ENCODE data around the gene GRHL1. TPM values are rescaled to one million over a fixed set of nuclear protein-coding genes. Genes with fewer than 3 reads are reported as not detected.

Gene GRHL1
- total RNA-seq, 1 donor from 2014 or later = 0.53 TPM

DNA sequence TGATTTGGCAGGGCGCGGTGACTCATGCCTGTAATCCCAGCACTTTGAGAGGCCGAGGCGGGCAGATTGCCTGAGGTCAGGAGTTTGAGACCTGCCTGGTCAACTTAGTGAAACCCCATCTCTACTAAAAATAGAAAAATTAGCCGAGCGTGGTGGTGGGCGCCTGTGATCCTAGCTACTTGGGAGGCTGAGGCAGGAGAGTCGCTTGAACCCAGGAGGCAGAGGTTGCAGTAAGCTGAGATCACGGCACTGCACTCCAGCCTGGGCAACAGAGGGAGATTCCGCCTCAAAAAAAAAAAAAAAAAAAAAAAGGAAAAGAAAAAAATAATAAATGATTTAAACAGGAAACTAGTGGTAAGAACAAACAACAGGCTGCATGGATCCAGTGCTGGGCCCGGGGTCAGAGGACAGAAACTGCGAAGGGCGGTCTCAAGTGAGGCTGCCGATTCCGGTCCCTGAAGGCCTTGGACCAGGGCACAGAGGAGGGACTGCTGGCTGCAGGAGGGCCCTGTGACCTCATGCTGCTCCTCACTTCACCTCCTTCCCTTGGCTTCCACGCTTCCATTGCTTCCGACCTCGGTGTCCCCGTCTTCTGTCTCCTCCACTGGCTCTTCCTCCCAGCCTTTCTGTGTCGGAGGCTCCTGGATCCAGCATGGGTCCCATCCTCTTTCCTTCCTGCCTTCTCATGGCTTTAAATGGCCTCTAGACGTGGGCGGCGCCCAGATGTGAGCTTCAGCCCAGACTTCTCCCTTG is 2.1 kb upstream of the GRHL1 start:
- no peak for DNase-seq (ENCODE audit: low read depth, low spot score)

DNA sequence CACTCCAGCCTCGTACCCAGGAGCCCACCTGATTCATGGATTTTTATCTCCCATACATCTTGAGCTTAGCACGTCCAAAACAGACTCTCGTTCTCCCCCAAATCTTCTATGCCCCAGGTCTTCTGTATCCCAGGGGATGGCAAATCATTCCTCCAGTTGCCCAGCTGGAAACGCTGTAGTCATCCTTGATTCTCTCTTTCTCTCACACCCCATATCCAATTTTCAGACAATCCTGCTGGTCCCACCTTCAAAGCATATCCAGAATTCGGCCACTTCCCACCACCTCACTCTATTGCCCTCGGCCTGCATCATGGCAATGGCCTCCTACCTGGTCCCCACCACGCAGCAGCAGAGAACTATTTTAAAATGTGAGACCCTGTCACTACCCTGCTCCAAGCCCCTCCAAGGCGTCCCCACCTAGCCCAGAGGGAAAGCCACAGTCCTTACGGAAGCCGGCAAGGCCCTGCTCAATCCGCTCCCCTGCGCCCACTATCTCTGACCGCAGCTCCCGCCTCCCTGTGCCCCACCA is 1.4 kb upstream of the GRHL1 start:
- DNase-seq (ENCODE audit: low read depth, low spot score) = no peak

DNA sequence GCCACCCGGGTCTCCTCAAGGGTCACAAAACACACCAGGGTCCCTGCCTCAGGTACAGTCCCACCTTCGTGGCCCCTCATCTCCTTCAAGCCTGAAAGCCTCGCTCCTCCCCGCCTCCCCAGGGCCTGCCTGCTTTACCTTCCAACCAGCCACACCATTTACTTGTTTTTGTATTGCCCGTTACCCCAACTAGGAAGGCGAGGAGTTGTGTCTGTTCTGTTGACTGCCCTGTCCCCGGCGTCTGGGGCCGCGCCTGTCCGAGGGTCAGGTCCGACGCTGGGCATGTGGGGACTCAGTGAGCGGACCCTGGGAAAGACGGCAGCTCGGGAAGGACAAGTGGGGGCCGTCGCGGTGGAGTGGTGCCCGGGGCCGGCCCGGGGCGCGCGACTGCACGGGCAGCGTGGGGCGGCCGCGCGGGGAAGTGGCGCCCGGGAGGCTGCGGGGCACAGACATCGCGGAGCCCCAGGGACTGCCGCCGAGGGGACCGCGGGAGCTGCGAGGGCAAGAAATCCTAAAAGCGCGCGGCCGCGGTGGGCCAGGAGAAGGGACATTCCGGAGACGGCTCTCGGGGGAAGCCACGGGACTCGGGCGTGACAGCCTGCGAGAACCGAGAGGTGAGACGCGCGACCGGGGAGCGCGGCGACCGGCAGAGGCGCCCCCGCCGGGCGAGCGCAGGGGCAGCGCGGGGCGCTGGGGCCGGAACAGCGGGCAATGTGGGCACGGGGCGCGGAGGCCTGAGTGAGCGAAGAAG is 797 bp upstream of the GRHL1 start:
- no peak for DNase-seq (ENCODE audit: low read depth, low spot score)

DNA sequence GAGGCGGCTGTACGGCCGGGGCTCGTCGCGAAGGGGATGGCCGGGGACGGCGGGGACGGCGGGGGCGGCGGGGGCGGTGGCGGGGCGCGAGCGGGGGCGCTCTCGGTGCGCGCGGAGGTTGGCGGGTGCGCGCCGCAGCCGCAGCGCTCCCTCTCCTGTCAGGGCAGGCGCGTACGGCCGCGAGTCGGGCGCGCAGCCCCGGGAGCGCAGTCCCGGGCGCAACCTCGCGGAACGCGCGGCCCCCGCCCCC is 296 bp upstream of the GRHL1 start:
- DNase-seq (ENCODE audit: low read depth, low spot score) = no peak

DNA sequence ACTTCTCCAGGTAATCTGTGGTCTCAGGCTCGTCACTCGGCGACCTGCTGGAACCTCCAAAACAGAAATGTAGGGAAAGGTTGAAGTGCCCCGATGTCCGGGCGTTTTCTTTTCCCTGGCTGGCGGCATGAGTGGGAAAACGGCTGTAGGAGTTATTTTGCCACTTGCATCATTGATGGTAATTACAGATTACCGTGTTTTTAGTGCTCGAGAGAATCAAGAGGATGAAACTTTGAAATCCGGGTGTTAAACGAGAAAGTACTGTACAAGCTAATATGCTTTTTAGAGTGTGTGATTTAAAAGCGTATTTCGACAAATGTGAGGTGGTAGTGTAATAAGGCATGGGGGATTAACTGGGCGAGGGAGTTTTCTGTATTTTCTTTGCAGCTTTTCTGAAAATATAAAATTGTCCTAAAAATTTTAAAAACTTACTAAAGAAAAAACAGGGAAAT is 819 bp downstream of the GRHL1 start:
- DNase-seq (ENCODE audit: low read depth, low spot score) = no peak

DNA sequence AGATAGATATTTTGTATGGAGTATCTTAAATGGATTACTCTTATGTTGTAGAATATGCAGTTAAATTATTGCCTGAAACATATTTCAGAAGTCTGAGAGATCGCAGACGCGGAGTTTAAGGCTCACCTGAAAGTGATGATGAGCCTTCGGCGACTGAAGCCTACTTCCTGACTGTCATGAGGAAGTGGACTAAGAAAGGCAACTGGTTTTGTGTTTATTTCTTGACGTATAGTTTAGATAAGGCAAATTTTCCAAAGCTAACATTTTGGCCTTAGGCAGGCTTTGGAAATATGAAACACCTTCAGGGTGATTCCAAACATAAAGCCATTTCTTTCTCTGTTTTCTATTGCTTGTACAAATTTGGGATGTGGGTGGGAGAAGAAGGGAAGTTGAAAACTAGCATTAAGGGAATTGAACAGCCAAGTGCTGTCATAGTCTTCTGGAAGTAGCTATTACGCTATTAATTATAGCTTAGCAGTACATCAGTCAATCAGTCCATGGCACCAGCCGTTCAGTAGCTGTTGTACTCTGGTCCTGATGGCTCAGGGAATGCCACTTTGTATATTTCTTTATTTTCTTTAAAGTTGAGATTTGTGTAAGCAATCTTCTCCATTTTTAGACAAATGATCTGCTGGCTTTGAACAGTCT is 1.5 kb downstream of the GRHL1 start:
- DNase-seq (ENCODE audit: low read depth, low spot score) = no peak

DNA sequence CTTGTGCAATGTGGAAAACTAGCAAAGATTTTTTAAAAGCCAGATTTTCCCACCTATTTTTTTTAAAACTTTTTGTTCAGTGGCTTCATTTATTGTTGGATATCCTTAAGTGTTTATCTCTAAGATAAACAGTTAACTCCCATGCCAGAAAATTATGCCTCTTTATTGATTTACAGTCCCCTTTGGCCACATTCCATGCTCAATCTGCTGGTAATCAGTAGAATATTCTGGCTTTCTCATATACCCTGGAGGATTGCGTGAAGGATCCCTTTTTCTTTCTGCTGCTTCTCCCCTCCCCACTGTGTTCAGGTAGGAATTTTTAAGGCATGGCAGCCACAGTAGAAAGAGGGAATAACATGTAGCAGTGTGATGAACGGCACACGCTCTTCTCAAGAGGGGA is 2.6 kb downstream of the GRHL1 start:
- no peak for DNase-seq (ENCODE audit: low read depth, low spot score)

DNA sequence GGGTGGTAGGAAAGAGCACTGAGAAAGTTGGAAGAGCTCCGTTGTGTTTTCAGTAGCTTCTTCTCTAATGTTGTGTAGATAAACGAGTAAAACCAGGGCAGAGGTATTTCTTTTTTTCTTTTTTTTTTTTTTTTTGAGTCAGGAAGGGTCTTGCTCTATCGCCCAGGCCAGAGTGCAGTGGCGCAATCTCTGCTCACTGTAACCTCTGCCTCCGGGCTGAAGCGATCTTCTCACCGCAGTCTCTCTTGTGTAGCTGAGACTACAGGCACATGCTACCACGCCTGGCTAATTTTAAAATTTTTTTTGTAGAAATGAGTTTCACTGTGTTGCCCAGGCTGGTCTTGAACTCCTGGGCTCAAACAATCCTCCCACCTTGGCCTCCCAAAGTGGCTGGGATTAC is 6.6 kb downstream of the GRHL1 start:
- no peak for DNase-seq (ENCODE audit: low read depth, low spot score)

DNA sequence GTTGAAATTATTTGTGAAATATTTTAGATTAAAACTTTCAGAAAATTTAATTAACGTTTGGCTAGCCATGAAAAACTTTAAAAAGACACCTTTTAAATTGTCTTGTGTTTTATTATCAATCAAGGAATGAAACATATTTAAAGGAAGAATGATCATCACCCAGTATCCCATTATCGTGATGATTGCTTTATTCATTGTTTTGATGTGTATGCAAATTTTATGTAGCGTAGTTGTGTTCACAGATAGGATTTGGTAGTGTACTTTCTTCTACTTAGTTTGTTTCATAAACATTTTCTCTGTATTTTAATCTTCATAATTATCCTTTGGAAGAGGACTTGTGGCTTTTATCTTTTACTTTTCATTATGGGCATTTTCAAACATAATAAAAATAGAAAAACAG is 7.8 kb downstream of the GRHL1 start:
- no peak for DNase-seq (ENCODE audit: low read depth, low spot score)

DNA sequence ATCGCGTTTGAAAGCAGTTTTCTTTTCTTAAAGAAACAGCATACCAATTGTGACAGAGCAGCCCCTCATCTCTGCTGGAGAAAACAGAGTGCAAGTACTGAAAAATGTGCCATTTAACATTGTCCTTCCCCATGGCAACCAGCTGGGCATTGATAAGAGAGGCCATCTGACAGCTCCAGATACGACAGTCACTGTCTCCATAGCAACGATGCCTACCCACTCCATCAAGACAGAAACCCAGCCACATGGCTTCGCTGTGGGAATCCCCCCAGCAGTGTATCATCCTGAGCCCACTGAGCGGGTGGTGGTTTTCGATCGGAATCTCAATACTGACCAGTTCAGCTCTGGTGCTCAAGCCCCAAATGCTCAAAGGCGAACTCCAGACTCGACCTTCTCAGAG is 9.5 kb downstream of the GRHL1 start:
- no peak for DNase-seq (ENCODE audit: low read depth, low spot score)

DNA sequence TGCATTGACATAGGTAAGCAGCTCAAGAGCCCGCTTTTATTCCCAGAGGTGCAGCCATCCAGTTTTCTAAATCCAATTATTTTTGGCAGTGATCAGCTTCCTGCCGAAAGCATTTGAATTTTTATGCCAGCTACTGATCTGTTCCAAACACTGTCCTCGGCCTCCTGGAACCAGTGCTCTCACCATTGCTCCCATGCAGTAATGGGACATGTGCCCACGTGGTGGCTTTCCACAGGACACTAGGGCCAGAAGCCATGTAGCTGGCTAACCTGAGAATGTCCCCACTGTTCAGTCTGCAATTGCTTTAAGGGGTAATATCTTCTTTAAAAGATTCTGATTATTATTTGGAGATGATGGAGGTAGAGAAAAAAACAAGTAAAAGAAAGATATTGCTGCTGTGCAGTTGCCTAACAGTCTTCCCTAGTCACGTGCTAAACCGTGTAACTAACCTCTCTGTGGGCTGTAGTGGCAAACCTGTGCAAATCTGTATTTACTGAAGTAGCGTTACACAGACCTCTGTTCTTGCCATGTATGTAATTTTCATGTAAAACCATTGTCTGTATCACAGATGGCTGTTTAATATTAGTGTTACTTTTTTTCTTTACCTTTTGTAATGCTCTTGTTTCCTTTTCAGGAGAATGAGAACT is 13.0 kb downstream of the GRHL1 start:
- DNase-seq (ENCODE audit: low read depth, low spot score) = no peak

DNA sequence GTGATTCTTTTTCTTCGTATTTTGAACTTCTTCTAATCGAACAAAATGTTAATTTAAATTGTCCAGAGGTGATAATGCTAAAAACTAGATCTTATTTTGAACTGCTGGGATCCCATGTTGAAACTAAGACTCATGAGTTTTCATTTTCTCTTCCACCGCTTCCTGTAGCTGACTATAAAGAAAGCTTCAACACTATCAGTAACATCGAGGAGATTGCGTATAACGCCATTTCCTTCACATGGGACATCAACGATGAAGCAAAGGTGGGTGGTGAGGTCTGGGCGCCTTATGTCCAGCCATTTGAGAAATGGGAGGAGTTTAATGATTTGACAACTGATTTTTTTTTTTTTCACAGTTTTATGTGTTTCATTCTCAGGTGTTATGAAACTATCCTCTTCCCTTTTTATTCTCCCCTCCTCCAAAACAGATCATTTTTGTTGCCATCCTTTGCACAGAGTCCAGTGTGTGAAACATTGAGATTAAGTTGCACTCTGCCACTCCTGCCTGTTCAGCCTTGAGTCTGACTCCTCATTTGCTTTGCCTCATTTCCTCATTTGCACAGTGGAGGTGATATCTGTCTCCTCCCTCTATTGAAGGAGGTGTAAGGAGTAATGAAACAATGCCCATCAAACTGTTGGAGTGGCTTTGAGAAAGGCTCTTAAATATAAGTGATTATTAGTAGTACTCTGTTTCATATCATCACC is 13.8 kb downstream of the GRHL1 start:
- DNase-seq (ENCODE audit: low read depth, low spot score) = no peak

DNA sequence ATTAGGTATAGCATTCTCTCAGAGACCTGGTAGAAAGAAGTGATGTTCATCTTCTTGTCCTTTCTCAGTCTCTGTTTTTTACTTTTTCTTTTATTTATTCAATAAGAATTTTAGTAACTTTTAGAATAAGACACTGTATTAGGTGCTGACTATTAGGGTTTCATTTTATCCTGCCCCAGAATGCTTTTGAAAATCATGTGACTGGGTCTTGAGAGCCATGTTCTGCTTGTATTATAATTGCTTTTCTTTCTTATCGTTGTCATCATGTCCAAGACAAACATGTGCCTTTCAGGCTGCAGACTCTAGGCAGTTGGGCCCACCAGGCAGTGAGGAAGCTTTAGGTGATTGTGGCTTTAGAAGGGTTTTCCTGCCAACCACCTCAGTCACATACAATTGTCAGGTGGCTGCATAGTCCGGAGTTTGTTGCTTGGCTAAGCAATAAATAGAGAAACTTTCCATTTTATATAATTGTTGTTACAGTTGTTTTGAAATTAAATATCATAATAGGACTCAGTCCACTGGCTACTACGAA is 15.1 kb downstream of the GRHL1 start:
- no peak for DNase-seq (ENCODE audit: low read depth, low spot score)

DNA sequence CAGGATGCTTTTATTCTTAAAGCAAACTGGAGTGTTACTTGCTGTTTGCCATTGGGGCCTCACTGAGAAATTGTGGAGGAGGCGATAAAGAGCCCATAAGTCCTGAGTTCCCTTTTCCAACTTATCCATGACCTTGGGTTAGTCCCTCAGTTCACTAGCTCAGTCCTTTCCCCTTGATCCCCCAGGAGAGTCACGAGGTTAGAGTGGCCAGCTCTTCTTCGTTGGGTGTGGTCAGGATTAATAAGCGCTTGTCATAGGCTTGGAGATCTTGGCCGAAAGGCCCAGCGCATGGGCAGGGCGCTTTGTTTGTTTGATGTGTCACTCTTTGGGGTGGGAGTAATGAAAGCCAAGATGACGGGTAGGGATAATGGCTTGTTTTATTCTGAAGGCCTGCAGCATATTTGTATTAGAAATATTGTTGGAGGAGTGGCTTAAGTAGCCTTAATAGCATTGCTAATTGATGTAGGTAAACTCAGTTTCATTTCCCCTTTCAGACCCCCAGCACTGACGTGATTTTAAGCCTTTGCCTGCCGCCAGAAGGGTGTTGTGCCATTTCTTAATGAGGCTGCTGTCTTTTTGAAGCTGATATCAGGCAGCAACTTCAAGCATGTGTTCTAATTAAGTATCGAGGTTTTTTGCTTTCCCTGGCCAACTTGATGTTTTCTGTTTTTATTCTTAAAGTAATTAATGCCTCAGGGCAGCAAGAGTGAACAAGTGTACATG is 15.7 kb downstream of the GRHL1 start:
- DNase-seq (ENCODE audit: low read depth, low spot score) = no peak

DNA sequence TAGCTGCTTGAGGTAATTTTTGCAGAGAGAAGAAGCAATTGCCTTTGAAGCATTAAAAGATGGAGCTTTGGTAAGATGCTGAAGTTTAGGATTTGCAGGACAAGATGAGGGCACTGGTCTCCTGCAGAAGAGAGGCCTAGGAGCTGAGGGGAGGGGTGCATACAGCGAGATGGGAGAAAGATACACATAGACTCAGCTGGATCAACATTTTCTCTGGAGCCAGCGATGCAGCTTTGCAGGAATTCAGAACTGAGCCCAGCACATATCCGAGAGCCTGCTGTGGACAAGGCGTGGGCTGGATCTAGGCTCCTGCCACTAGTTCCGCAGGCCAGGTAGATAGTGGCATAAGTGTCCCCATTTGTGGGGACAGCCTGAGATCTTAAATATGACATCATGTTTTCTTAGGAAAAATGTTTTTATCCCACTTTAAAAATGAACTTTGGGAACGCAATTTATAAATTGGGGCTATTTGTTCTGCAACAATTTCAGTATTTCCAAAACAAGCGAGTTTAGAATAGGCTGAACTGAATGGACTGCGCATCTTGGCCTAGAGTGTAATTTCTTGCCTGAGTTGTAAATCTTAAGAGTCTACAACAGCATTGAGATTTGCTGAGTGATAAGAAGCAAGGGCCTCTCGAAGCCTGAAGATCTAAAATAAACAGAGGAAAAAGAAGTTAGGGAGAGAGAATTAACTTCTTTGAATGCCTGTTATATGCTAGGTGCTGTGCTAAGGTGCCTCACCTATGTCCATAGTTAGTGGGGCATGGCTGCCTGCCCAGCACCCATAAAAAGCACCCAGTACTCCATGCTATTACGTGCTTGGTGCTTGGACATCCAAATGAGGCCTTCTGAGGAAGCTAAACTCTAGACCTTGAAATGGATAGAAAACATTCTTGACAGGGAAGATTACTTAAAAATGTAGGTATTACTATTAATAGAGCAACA is 17.3 kb downstream of the GRHL1 start:
- no peak for DNase-seq (ENCODE audit: low read depth, low spot score)

DNA sequence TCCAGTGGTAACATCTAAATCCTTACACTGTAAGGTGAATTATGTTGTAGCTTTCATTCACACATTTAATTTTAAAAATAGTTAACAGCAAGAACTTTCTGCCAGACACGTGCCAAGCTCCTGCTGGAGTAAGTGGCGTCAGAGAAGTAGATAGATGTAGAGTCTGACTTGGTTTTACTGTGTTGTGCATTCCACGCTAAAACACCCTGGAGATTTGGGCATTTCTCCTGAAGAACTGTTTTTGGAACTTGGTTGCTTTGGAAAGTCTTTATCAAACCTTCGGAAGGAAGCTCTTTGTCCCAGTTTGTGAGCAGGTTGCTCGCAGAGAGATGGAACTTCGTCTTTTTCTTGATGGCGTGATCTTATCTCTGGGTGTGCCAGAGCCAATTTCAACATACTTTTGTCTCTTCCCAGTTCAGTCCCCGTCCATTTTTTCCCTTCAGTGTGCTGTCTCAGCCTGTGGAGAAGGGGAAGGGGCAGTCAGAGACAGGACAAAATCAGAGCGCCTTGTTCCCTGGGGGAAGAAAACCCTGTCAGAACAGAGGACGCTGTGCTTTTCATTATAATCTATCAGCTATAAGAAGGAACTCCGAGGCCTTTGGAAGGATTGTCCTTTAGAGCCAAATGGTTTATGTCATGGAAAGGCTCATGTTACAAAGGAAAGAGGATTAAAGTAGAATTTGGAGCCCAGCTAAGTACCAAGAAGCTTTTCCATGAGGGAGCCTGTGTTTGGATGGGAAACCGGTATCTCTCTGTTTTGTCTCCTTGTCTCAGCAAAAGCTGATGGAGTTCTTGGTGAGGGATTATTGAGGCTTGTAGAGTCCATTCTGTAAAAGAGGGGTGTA is 18.9 kb downstream of the GRHL1 start:
- no peak for DNase-seq (ENCODE audit: low read depth, low spot score)

DNA sequence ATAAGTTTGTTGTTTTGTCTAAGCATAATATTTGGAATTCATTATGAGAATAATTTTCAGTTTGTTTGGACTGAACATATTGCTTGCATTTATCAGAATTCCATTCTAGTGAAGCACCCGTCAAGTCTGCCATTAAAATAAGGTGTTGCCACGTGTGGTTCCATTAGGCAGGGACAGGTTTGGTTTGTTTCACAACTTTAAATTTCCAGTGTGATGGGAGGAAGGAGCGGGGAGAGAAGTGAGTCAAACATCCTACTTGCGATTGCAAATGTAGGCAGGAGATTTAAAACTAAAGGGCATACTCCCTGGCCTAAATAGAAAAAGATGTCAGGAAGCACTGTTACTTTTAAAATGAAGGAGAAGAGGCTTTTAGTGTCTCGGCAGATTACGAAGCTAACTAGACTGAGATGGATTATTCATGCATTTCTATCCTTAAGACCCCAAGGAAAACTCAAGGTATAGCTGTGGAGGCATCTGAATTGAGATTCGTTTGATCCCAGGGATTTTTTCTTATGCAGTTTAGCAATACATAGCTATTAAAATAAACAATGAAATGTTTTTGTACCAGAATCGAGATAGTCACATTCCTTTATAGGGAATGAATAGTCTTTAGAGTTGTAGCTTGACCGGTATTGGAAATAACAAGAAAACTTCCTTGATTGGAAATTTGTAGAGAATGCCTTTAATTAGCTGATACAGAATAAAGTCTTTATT is 19.8 kb downstream of the GRHL1 start:
- no peak for DNase-seq (ENCODE audit: low read depth, low spot score)

DNA sequence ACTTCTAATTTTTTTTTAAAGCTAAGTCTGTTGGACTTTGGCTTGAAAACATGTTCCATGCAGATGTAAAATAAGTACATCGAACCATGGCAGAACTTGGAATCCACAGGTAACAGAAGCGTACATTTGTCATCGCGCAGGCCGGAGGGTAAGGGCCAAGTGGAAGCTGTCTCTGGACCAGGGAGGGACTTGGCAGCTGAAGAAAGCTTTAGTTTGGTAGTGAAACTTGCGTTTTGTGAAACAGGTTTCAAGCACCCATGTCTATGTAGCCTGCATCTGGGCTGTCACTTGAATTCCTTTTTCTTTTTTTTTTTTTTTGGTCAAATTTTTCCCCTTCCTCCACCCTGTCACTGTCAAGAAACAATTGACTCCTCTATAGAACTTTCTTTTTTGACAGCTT is 20.4 kb downstream of the GRHL1 start:
- DNase-seq (ENCODE audit: low read depth, low spot score) = no peak
